Measurements from ENCODE around the gene CYP2S1. TPM values are rescaled to one million over a fixed set of nuclear protein-coding genes. Genes with fewer than 3 reads are reported as not detected.
"Not testable (repeated sequence)": the region's sequence is repeated elsewhere in the genome, so short reads cannot be mapped to it uniquely, and the experiment has no call there.

Gene CYP2S1
- polyA plus RNA-seq, 4 donors, result 33.7 to 76.7 (median 59.4) TPM

DNA sequence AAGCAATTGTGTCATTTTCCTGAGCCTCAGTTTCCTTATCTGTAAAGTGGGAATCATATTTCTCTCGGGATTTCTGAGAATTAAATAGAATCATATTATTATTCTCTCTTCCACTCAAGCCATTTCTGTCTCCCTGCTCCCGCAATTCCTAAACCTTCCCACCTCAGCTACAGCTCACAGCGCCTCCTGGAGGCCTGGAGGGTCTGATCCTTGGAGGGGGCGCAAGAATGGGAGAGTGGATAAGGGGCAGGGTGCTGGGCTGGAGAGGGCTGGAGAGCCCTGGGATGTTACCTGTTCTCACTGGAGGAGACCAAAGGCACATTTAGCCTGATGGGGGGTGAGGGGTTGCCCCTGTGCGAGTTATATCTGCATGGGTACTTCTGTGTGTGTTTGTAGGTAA is 31.1 kb upstream of the CYP2S1 start:
- Histone ChIP-seq H3K4me3 (ENCODE audit: low read depth in 1 of 3, low read length in 3 of 3) (no peak overlapping the region), H3K4me1 (ENCODE audit: control insufficient read depth in 3 of 3, insufficient read depth in 2 of 3, low read depth in 1 of 3, low read length in 2 of 3) (peaks cover 0 to 42% (median 0%) of the 10 kb centered on the region in 3 donors), H3K27ac (ENCODE audit: low read depth in 1 of 3, low read length in 2 of 3) (no peak overlapping the region), H3K36me3 (ENCODE audit: control insufficient read depth in 3 of 3, insufficient read depth in 2 of 3, low read depth in 1 of 3, low read length in 3 of 3) (peaks cover 0 to 9% (median 0%) of the 10 kb centered on the region in 3 donors), H3K9me3 (ENCODE audit: control insufficient read depth in 2 of 2, insufficient read depth in 1 of 2, low read depth in 1 of 2, low read length in 1 of 2) (peaks cover 0 to 5% of the 10 kb centered on the region in 2 donors), H3K27me3 (ENCODE audit: control insufficient read depth in 3 of 3, insufficient read depth in 3 of 3, low read length in 3 of 3) (no peaks in the 10 kb centered on the region)
- DNase-seq (no peak), FAIRE-seq (no peak)
- WGBS, 3 donors, result 94 to 97% (median 95%) methylated on average over 5 of the region's 5 CpGs

DNA sequence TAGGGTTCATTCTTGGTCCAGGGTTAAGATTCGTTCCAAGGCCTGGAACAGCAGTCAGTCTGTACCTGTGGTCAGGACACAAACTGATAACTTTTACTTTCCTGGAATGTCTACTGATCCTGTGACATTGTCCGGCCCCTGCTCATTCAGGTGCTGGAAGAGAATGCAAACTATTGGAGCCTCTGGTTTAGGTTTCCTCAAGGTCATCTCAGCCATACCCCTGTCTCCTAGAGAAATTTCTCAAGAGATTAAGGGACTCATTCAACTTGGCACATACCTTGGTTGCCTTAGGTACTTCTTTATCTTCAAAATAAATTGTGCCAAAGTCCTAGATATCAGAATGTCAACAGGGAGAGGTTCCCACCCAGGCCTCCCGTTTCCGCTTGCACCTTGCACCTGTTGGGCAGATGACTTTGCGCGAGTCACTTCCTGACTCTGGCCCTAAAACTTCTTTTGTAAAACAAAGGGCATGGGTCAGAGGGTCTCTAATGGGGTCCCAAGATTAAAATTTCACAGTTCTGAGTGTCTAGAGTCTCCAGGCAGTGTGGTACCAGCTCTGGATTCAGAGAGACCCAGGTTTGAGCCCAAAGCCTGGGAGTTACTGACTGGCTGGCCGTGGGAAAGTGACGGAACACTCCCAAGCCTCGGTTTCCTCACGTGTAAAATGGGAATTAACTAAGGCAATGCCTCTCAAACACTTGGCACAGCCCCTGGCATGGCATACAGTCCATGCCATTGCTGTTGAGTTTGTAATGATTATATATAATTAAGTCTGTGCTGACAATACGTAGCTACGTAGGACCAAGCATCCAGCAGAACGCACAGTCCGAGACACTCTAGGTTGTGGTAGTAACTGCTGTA is 25.8 kb upstream of the CYP2S1 start:
- Histone ChIP-seq H3K4me3 (ENCODE audit: low read depth in 1 of 3, low read length in 3 of 3) (no peak overlapping the region), H3K4me1 (ENCODE audit: control insufficient read depth in 3 of 3, insufficient read depth in 2 of 3, low read depth in 1 of 3, low read length in 2 of 3) (peaks cover 0 to 34% (median 0%) of the 10 kb centered on the region in 3 donors), H3K36me3 (ENCODE audit: control insufficient read depth in 3 of 3, insufficient read depth in 2 of 3, low read depth in 1 of 3, low read length in 3 of 3) (peaks cover 0 to 12% (median 0%) of the 10 kb centered on the region in 3 donors), H3K9me3 (ENCODE audit: control insufficient read depth in 2 of 2, insufficient read depth in 1 of 2, low read depth in 1 of 2, low read length in 1 of 2) (peaks cover 0 to 2% of the 10 kb centered on the region in 2 donors), H3K27me3 (ENCODE audit: control insufficient read depth in 3 of 3, insufficient read depth in 3 of 3, low read length in 3 of 3) (no peaks in the 10 kb centered on the region), H3K27ac (ENCODE audit: low read depth in 1 of 3, low read length in 2 of 3) (peak overlapping the region; percentile 78 to 90 (median 84))
- FAIRE-seq, result no peak
- 32 to 68% (median 39%) methylated on average over 14 of the region's 14 CpGs for WGBS, 3 donors
- DNase-seq, result peak; percentile 93 to 97

DNA sequence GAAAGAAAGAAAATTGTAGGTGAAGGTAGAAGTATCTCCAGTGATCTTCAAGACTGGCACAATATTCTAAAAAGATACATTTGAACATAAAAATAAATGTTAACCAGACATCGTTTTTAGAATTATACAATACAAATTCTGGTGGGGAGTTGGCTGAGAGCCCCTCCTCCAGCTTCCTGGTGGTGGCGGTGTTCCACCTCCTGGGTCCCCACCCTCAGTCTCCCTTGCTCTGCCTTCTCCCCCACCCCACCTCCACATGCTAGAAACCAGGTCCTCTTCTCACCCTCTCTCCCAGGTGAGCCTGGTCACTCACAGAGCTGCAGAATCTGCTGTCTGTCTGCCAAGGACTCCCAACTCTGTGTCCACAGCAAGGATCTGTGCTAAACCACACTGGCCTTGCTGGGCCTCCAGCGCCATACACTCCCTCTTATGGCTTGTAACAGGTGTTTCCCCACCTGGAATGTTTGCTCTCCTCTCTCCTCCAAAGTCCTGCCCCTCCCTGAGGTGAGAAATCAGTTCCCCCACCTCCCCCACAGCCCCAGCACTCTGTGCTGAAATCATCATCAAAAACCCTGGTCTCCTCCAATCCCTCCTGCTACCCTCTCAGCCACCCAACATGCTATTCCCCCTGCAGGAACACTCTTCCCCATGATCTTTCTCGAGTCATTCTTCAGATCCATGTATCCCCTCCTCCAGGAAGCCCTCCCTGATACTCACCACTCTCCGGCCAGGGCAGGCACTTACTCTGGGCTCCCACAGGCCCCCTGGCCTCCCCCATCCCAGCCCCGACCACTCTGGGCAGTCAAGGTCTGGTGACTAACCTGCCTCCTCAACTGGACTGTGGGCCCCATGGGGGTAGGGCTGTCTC is 20.5 kb upstream of the CYP2S1 start:
- no peaks in the 10 kb centered on the region for H3K27me3 ChIP-seq (ENCODE audit: control insufficient read depth in 3 of 3, insufficient read depth in 3 of 3, low read length in 3 of 3)
- peaks cover 0 to 36% (median 2%) of the 10 kb centered on the region in 3 donors for H3K4me1 ChIP-seq (ENCODE audit: control insufficient read depth in 3 of 3, insufficient read depth in 2 of 3, low read depth in 1 of 3, low read length in 2 of 3)
- WGBS, 3 donors, result 48 to 54% (median 48%) methylated on average over 6 of the region's 6 CpGs
- no peak for FAIRE-seq
- peaks cover 0 to 9% (median 0%) of the 10 kb centered on the region in 3 donors for H3K36me3 ChIP-seq (ENCODE audit: control insufficient read depth in 3 of 3, insufficient read depth in 2 of 3, low read depth in 1 of 3, low read length in 3 of 3)
- no peak overlapping the region for H3K4me3 ChIP-seq (ENCODE audit: low read depth in 1 of 3, low read length in 3 of 3)
- DNase-seq, result peak; percentile 43 to 70
- no peaks in the 10 kb centered on the region for H3K9me3 ChIP-seq (ENCODE audit: control insufficient read depth in 2 of 2, insufficient read depth in 1 of 2, low read depth in 1 of 2, low read length in 1 of 2)
- peak overlapping the region in 2 of 3 donors; percentile 21 to 60 for H3K27ac ChIP-seq (ENCODE audit: low read depth in 1 of 3, low read length in 2 of 3)

- FAIRE-seq (no peak), DNase-seq (peak; percentile 83 to 90)
- peaks cover 0 to 9% (median 0%) of the 10 kb centered on the region in 3 donors for H3K36me3 ChIP-seq (ENCODE audit: control insufficient read depth in 3 of 3, insufficient read depth in 2 of 3, low read depth in 1 of 3, low read length in 3 of 3)
- H3K4me1 ChIP-seq (ENCODE audit: control insufficient read depth in 3 of 3, insufficient read depth in 2 of 3, low read depth in 1 of 3, low read length in 2 of 3), result peaks cover 0 to 33% (median 2%) of the 10 kb centered on the region in 3 donors
- H3K27me3 ChIP-seq (ENCODE audit: control insufficient read depth in 3 of 3, insufficient read depth in 3 of 3, low read length in 3 of 3), result no peaks in the 10 kb centered on the region
- peak overlapping the region in 1 of 3 donors; percentile 80 for H3K27ac ChIP-seq (ENCODE audit: low read depth in 1 of 3, low read length in 2 of 3)
- no peak overlapping the region for H3K4me3 ChIP-seq (ENCODE audit: low read depth in 1 of 3, low read length in 3 of 3)
- 10 to 67% (median 32%) methylated on average over 15 of the region's 15 CpGs for WGBS, 3 donors
- H3K9me3 ChIP-seq (ENCODE audit: control insufficient read depth in 2 of 2, insufficient read depth in 1 of 2, low read depth in 1 of 2, low read length in 1 of 2), result no peaks in the 10 kb centered on the region
Measured at GRCh38 chr19:41174297-41174928, 18.6 kb upstream of the CYP2S1 start.

DNA sequence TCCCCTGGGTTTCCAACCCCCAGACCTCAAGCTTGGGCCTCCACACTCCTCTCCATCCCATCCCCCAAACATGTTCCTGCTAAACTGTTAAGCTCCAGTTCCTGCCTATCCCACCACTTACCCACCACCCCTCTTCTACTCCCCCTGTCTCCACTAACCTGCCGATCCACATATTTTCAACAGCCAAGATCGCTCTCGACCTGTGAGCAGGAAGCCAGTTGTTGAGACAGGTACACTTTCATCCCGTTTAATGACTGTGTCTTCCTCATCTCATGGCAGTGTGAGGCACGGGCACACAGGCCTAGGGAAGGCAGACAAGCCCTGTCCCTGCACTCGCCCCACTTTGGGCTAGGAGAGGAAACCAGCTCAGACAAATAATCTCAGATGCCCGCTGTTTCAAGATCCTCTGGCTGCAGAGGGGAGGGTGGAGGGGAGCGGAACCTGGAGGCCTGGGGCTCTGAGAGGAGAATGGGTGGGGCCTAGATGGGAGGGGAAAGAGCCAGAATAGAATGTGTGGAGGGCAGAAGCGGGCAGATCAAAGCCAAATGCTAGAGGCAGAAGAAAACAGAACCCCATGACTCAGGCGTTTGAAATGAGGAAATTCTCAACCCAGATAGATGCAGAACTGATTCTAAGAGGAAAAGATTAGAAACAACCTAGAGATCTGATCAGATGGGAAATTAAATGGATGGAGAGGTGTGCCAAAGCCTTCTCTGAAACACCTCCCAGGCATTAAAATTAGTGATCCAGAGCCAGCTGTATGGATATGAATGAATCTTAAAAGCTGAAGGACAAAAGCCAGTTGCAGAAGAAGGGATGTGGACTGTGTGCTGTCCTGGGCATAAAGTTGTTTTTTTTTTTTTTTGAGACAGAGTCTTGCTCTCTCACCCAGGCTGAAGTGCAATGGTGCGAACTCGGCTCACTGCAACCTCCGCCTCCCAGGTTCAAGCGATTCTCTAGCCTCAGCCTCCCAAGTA is 16.9 kb upstream of the CYP2S1 start:
- Histone ChIP-seq H3K4me1 (ENCODE audit: control insufficient read depth in 3 of 3, insufficient read depth in 2 of 3, low read depth in 1 of 3, low read length in 2 of 3) (peaks cover 0 to 33% (median 2%) of the 10 kb centered on the region in 3 donors), H3K27me3 (ENCODE audit: control insufficient read depth in 3 of 3, insufficient read depth in 3 of 3, low read length in 3 of 3) (no peaks in the 10 kb centered on the region), H3K9me3 (ENCODE audit: control insufficient read depth in 2 of 2, insufficient read depth in 1 of 2, low read depth in 1 of 2, low read length in 1 of 2) (no peaks in the 10 kb centered on the region), H3K4me3 (ENCODE audit: low read depth in 1 of 3, low read length in 3 of 3) (peak overlapping the region in 1 of 3 donors; percentile 1), H3K27ac (ENCODE audit: low read depth in 1 of 3, low read length in 2 of 3) (peak overlapping the region in 2 of 3 donors; percentile 69 to 70), H3K36me3 (ENCODE audit: control insufficient read depth in 3 of 3, insufficient read depth in 2 of 3, low read depth in 1 of 3, low read length in 3 of 3) (peaks cover 0 to 4% (median 0%) of the 10 kb centered on the region in 3 donors)
- DNase-seq (peak; percentile 78 to 89), FAIRE-seq (no peak)
- 9 to 22% (median 18%) methylated on average over 14 of the region's 14 CpGs for WGBS, 3 donors

GRCh38 chr19:41180173-41180572 is 12.8 kb upstream of the CYP2S1 start:
- H3K9me3 ChIP-seq (ENCODE audit: control insufficient read depth in 2 of 2, insufficient read depth in 1 of 2, low read depth in 1 of 2, low read length in 1 of 2); DNase-seq; H3K4me1 ChIP-seq (ENCODE audit: control insufficient read depth in 3 of 3, insufficient read depth in 2 of 3, low read depth in 1 of 3, low read length in 2 of 3); H3K27ac ChIP-seq (ENCODE audit: low read depth in 1 of 3, low read length in 2 of 3); H3K4me3 ChIP-seq (ENCODE audit: low read depth in 1 of 3, low read length in 3 of 3); FAIRE-seq; H3K27me3 ChIP-seq (ENCODE audit: control insufficient read depth in 3 of 3, insufficient read depth in 3 of 3, low read length in 3 of 3); H3K36me3 ChIP-seq (ENCODE audit: control insufficient read depth in 3 of 3, insufficient read depth in 2 of 3, low read depth in 1 of 3, low read length in 3 of 3): not testable (repeated sequence)
- 84 to 91% (median 90%) methylated on average over 7 to 34 of the region's 34 CpGs for WGBS, 3 donors

GRCh38 chr19:41186971-41187883 is 5.8 kb upstream of the CYP2S1 start:
- DNase-seq, result no peak
- Histone ChIP-seq H3K36me3 (ENCODE audit: control insufficient read depth in 3 of 3, insufficient read depth in 2 of 3, low read depth in 1 of 3, low read length in 3 of 3) (no peaks in the 10 kb centered on the region), H3K4me3 (ENCODE audit: low read depth in 1 of 3, low read length in 3 of 3) (no peak overlapping the region), H3K27me3 (ENCODE audit: control insufficient read depth in 3 of 3, insufficient read depth in 3 of 3, low read length in 3 of 3) (no peaks in the 10 kb centered on the region), H3K27ac (ENCODE audit: low read depth in 1 of 3, low read length in 2 of 3) (no peak overlapping the region), H3K4me1 (ENCODE audit: control insufficient read depth in 3 of 3, insufficient read depth in 2 of 3, low read depth in 1 of 3, low read length in 2 of 3) (peaks cover 0 to 14% (median 0%) of the 10 kb centered on the region in 3 donors), H3K9me3 (ENCODE audit: control insufficient read depth in 2 of 2, insufficient read depth in 1 of 2, low read depth in 1 of 2, low read length in 1 of 2) (no peaks in the 10 kb centered on the region)
- 78 to 91% (median 81%) methylated on average over 8 of the region's 8 CpGs for WGBS, 3 donors
- no peak for FAIRE-seq

Data from small intestine (tissue), 7 donors.